Subcutaneous abdominal adipose tissue (tissue), 5 donors: Measurements from ENCODE around the gene POLR3GL.
"Not testable (repeated sequence)": the region's sequence is repeated elsewhere in the genome, so short reads cannot be mapped to it uniquely, and the experiment has no call there.

ENCODE experiments used
- H3K27ac ChIP-seq: one replicate; pipeline ENCODE4 v1.7.0; 2013; ENCODE audit warnings: low read depth, mild to moderate bottlenecking, inconsistent platforms, low read length, moderate library complexity
- H3K27me3 ChIP-seq, 5 donors: one replicate each; pipeline ENCODE4 v1.7.0; 2013; ENCODE audit warnings: low read length in 5 of 5, inconsistent platforms in 1 of 5; ENCODE audit not compliant: control insufficient read depth in 5 of 5, insufficient read depth in 4 of 5
- H3K36me3 ChIP-seq, 5 donors: one replicate each; pipeline ENCODE4 v1.7.0; 2013; ENCODE audit warnings: low read length in 5 of 5; ENCODE audit not compliant: control insufficient read depth in 5 of 5, insufficient read depth in 5 of 5
- H3K4me1 ChIP-seq, 5 donors: one replicate each; pipeline ENCODE4 v1.7.0; 2013; ENCODE audit warnings: low read length in 5 of 5, mild to moderate bottlenecking in 3 of 5, moderate library complexity in 1 of 5; ENCODE audit not compliant: control insufficient read depth in 5 of 5, insufficient read depth in 5 of 5
- H3K4me3 ChIP-seq, 5 donors: one replicate each; pipeline ENCODE4 v1.7.0; 2013; ENCODE audit warnings: low read length in 5 of 5, low read depth in 1 of 5
- H3K9ac ChIP-seq, 5 donors: one replicate each; pipeline ENCODE4 v1.7.0; 2013; ENCODE audit warnings: low read length in 5 of 5, mild to moderate bottlenecking in 4 of 5, moderate library complexity in 3 of 5
- H3K9me3 ChIP-seq, 5 donors: one replicate each; pipeline ENCODE4 v1.7.0; 2013; ENCODE audit warnings: low read length in 5 of 5; ENCODE audit not compliant: control insufficient read depth in 5 of 5
- donor health status: healthy.
- donor health status: healthy.
- donor health status: healthy.
- donor health status: healthy.
- donor health status: healthy.

POLR3GL gene

GRCh38 chr1:146022403-146023127, 58.1 kb downstream of the POLR3GL start:
- H3K9me3 ChIP-seq: no peaks in the 10 kb centered on the region
- peaks cover 16 to 27% (median 19%) of the 10 kb centered on the region in 5 donors for H3K27me3 ChIP-seq
- H3K4me3 ChIP-seq: no peak overlapping the region
- no peak overlapping the region for H3K27ac ChIP-seq
- no peak overlapping the region for H3K9ac ChIP-seq
- H3K4me1 ChIP-seq: peaks cover 0 to 10% (median 7%) of the 10 kb centered on the region in 5 donors
- no peaks in the 10 kb centered on the region for H3K36me3 ChIP-seq

DNA sequence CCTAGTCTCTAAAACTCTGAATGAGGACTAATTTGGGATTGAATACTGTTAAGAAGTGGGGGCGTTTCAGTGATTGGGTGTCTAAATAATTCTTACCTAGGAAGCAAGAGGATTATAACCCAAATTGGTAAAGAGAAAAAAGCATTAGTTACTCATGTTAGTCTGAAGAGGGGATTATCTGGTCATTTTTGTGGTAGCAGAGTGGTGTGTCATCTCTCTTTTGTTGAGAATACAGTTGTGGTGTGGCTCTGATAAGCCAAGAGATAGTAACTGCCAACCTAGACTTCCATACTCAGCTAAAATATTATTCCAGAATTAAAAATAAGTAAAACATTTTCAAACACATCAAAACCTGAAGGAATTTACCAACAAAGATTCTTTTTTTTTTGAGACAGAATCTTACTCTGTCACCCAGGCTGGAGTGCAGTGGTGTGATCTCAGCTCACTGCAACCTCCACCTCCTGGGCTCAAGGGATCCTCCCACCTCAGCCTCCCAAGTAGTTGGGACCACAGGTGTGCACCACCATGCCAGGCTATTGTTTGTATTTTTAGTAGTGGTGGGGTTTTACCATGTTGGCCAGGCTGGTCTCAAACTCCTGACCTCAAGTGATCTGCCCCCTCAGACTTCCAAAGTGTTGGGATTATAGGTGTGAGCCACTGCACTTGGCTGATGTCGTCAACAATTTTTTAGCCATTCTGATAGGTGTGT, 61.5 kb downstream of the POLR3GL start:
- peaks cover 5 to 12% (median 7%) of the 10 kb centered on the region in 5 donors for H3K27me3 ChIP-seq
- H3K4me1 ChIP-seq, H3K36me3 ChIP-seq, H3K9me3 ChIP-seq, H3K27ac ChIP-seq, H3K9ac ChIP-seq, H3K4me3 ChIP-seq: not testable (repeated sequence)

GRCh38 chr1:146026650-146027049, 62.2 kb downstream of the POLR3GL start:
- H3K27me3 ChIP-seq, H3K9me3 ChIP-seq, H3K4me1 ChIP-seq, H3K9ac ChIP-seq, H3K4me3 ChIP-seq, H3K27ac ChIP-seq, H3K36me3 ChIP-seq: not testable (repeated sequence)
